ENCODE data around the gene LMLN. TPM values are rescaled to one million over a fixed set of nuclear protein-coding genes. Genes with fewer than 3 reads are reported as not detected.

LMLN gene
- total RNA-seq, 2 experiments from 2014 or later: 0.50 to 6.2 TPM

DNA sequence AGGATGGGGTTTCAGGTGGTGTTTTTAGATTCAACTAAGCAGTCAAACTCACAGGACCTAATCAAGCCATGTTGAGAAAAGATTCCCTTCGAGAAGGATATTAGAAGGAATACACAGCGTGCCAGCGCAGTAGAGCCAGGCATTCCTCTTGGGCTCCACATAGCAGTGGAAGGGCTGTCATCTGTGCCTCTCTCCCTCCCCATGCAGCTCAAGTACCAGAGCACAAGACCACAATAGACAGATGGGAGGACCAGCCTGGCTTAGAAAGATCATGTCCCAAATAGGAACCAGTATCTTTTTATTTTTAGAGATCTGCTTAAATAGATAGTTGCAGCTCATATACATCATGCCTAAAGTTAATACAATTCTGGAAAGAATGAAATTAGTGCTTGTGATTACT is 37.9 kb downstream of the LMLN start:
- POLR2A ChIA-PET: no interaction called here
- BruUV-seq (replicated peaks): no TSS peak
- no peak for DNase-seq (ENCODE audit: low spot score)
- CTCF ChIA-PET (ENCODE audit: unreplicated experiment): no interaction called here
- H3K27ac ChIP-seq (ENCODE audit: low read depth, low read length, poor library complexity, severe bottlenecking): no peak overlapping the region
- no peaks in the 10 kb centered on the region for H3K9me3 ChIP-seq (ENCODE audit: low read length)
- no peaks in the 10 kb centered on the region for H3K79me2 ChIP-seq (ENCODE audit: insufficient read depth, low read depth, low read length)
- H3K4me1 ChIP-seq (ENCODE audit: insufficient read depth, low read length, poor library complexity, severe bottlenecking): no peaks in the 10 kb centered on the region
- H4K20me1 ChIP-seq (ENCODE audit: insufficient read depth, low read length): no peaks in the 10 kb centered on the region
- H2AFZ ChIP-seq (ENCODE audit: low read length): no peak overlapping the region
- no peak overlapping the region for H3K4me3 ChIP-seq (ENCODE audit: low read depth, low read length, poor library complexity, severe bottlenecking)
- no peaks in the 10 kb centered on the region for H3K9me2 ChIP-seq (ENCODE audit: insufficient read depth, low read length)
- no peak overlapping the region for H3K4me2 ChIP-seq (ENCODE audit: low read length)
- no peak for TF ChIP-seq EZH2phosphoT487 (IDR thresholded peaks at IDR 0.05; ENCODE audit: borderline replicate concordance, low read depth, low read length)
- intact Hi-C loops (cut with micrococcal nuclease; ENCODE audit: unreplicated experiment): no loop called here
- no peaks in the 10 kb centered on the region for H3K36me3 ChIP-seq (ENCODE audit: insufficient read depth, low read length)

GRCh38 chr3:198017090-198017489 is 57.1 kb downstream of the LMLN start:
- no peak for TF ChIP-seq EZH2phosphoT487 (IDR thresholded peaks at IDR 0.05; ENCODE audit: borderline replicate concordance, low read depth, low read length)
- no peak for TF ChIP-seq CTCF (conservative IDR thresholded peaks at IDR 0.05; ENCODE audit: low read length)
- no peaks in the 10 kb centered on the region for H4K20me1 ChIP-seq (ENCODE audit: insufficient read depth, low read length)
- no peak overlapping the region for H3K4me2 ChIP-seq (ENCODE audit: low read length)
- no peak overlapping the region for H2AFZ ChIP-seq (ENCODE audit: low read length)
- no peaks in the 10 kb centered on the region for H3K36me3 ChIP-seq (ENCODE audit: insufficient read depth, low read length)
- no peak overlapping the region for H3K4me3 ChIP-seq (ENCODE audit: low read depth, low read length, poor library complexity, severe bottlenecking)
- no TSS peak for BruUV-seq (replicated peaks)
- H3K27ac ChIP-seq (ENCODE audit: low read depth, low read length, poor library complexity, severe bottlenecking): no peak overlapping the region
- no peaks in the 10 kb centered on the region for H3K9me3 ChIP-seq (ENCODE audit: low read length)
- ChIA-PET CTCF (ENCODE audit: unreplicated experiment) (no interaction called here), POLR2A (no interaction called here)
- no peaks in the 10 kb centered on the region for H3K9me2 ChIP-seq (ENCODE audit: insufficient read depth, low read length)
- intact Hi-C loops (cut with micrococcal nuclease; ENCODE audit: unreplicated experiment): no loop called here
- H3K4me1 ChIP-seq (ENCODE audit: insufficient read depth, low read length, poor library complexity, severe bottlenecking): no peaks in the 10 kb centered on the region
- no peak for DNase-seq (ENCODE audit: low spot score)
- H3K79me2 ChIP-seq (ENCODE audit: insufficient read depth, low read depth, low read length): no peaks in the 10 kb centered on the region

DNA sequence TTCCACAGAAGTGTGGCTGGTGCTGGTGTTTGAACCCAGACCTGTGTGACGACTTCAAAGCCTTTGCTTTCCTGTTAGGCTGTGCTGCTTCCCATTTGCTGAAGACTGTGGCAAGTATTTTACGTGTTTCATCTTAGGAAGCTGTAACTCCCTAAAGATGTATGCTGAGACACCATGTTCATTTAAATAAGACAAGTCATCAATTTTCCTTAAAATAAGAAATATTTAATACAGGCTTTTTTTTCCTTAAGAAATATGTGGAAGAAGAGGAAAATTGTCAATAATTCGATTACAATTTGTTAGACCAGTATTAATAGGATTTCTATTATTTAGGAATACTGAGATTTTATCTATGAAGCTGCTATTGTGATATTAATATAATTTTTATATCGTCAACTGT is 58.4 kb downstream of the LMLN start:
- H3K27ac ChIP-seq (ENCODE audit: low read depth, low read length, poor library complexity, severe bottlenecking): no peak overlapping the region
- H3K9me2 ChIP-seq (ENCODE audit: insufficient read depth, low read length): no peaks in the 10 kb centered on the region
- no TSS peak for BruUV-seq (replicated peaks)
- no peak overlapping the region for H3K4me3 ChIP-seq (ENCODE audit: low read depth, low read length, poor library complexity, severe bottlenecking)
- no peaks in the 10 kb centered on the region for H3K4me1 ChIP-seq (ENCODE audit: insufficient read depth, low read length, poor library complexity, severe bottlenecking)
- H4K20me1 ChIP-seq (ENCODE audit: insufficient read depth, low read length): no peaks in the 10 kb centered on the region
- H3K36me3 ChIP-seq (ENCODE audit: insufficient read depth, low read length): no peaks in the 10 kb centered on the region
- TF ChIP-seq EZH2phosphoT487 (IDR thresholded peaks at IDR 0.05; ENCODE audit: borderline replicate concordance, low read depth, low read length) (no peak), CTCF (conservative IDR thresholded peaks at IDR 0.05; ENCODE audit: low read length) (no peak)
- H3K9me3 ChIP-seq (ENCODE audit: low read length): no peaks in the 10 kb centered on the region
- no peak overlapping the region for H2AFZ ChIP-seq (ENCODE audit: low read length)
- ChIA-PET POLR2A (no interaction called here), CTCF (ENCODE audit: unreplicated experiment) (no interaction called here)
- no peaks in the 10 kb centered on the region for H3K79me2 ChIP-seq (ENCODE audit: insufficient read depth, low read depth, low read length)
- no peak overlapping the region for H3K4me2 ChIP-seq (ENCODE audit: low read length)
- intact Hi-C loops (cut with micrococcal nuclease; ENCODE audit: unreplicated experiment): no loop called here
- DNase-seq (ENCODE audit: low spot score): no peak

Measured in OCI-LY7 (cell line).